ENCODE measurements around the gene BLVRA. TPM values are rescaled to one million over a fixed set of nuclear protein-coding genes. Genes with fewer than 3 reads are reported as not detected.
"Not testable (repeated sequence)": the region's sequence is repeated elsewhere in the genome, so short reads cannot be mapped to it uniquely, and the experiment has no call there.

Gene BLVRA
- total RNA-seq, 4 donors from 2014 or later = 20.4 to 93.0 (median 56.5) TPM

GRCh38 chr7:43815373-43815772 is 56.9 kb downstream of the BLVRA start:
- Histone ChIP-seq H3K4me1 (no peaks in the 10 kb centered on the region), H3K9me3 (no peaks in the 10 kb centered on the region), H3K4me3 (no peak overlapping the region), H3K36me3 (no peaks in the 10 kb centered on the region), H3K27me3 (no peaks in the 10 kb centered on the region), H3K27ac (no peak overlapping the region)
- no peak for DNase-seq
- TF ChIP-seq CTCF (IDR thresholded peaks at IDR 0.05) (no peak), POLR2A (IDR thresholded peaks at IDR 0.05) (no peak)
- intact Hi-C loops (cut with DNase I; ENCODE audit: low total_unique reads) = no loop called here

- H3K9me3 ChIP-seq; H3K27me3 ChIP-seq; H3K27ac ChIP-seq; H3K4me3 ChIP-seq; H3K4me1 ChIP-seq; DNase-seq; intact Hi-C loops (cut with DNase I; ENCODE audit: low total_unique reads); H3K36me3 ChIP-seq: not testable (repeated sequence)
These were observed 57.7 kb downstream of the BLVRA start for GRCh38 chr7:43816046-43816797.

- intact Hi-C loops (cut with DNase I; ENCODE audit: low total_unique reads); H3K4me1 ChIP-seq; H3K27me3 ChIP-seq; H3K36me3 ChIP-seq; DNase-seq; H3K4me3 ChIP-seq; H3K9me3 ChIP-seq; H3K27ac ChIP-seq: not testable (repeated sequence)
These were observed 64.9 kb downstream of the BLVRA start for GRCh38 chr7:43823425-43823824.

GRCh38 chr7:43823941-43824340 is 65.5 kb downstream of the BLVRA start:
- H3K9me3 ChIP-seq = no peaks in the 10 kb centered on the region
- H3K27ac ChIP-seq = no peak overlapping the region
- H3K36me3 ChIP-seq = no peaks in the 10 kb centered on the region
- H3K27me3 ChIP-seq = no peaks in the 10 kb centered on the region
- no peak overlapping the region for H3K4me3 ChIP-seq
- intact Hi-C loops (cut with DNase I; ENCODE audit: low total_unique reads) = no loop called here
- DNase-seq = no peak
- TF ChIP-seq CTCF (IDR thresholded peaks at IDR 0.05) = no peak
- TF ChIP-seq POLR2A (IDR thresholded peaks at IDR 0.05) = no peak
- H3K4me1 ChIP-seq = no peaks in the 10 kb centered on the region

GRCh38 chr7:43824513-43824912 is 66.0 kb downstream of the BLVRA start:
- H3K36me3 ChIP-seq; intact Hi-C loops (cut with DNase I; ENCODE audit: low total_unique reads); H3K4me1 ChIP-seq; H3K9me3 ChIP-seq; H3K4me3 ChIP-seq; H3K27me3 ChIP-seq; H3K27ac ChIP-seq; DNase-seq: not testable (repeated sequence)

- Histone ChIP-seq H3K4me3 (no peak overlapping the region), H3K4me1 (no peaks in the 10 kb centered on the region), H3K36me3 (no peaks in the 10 kb centered on the region), H3K27ac (no peak overlapping the region), H3K9me3 (no peaks in the 10 kb centered on the region), H3K27me3 (no peaks in the 10 kb centered on the region)
- no peak for DNase-seq
- intact Hi-C loops (cut with DNase I; ENCODE audit: low total_unique reads) = no loop called here
- TF ChIP-seq POLR2A (IDR thresholded peaks at IDR 0.05) = no peak
- TF ChIP-seq CTCF (IDR thresholded peaks at IDR 0.05) = no peak
These were observed 66.5 kb downstream of the BLVRA start for GRCh38 chr7:43824963-43825362.

GRCh38 chr7:43825391-43825808 is 66.9 kb downstream of the BLVRA start:
- Histone ChIP-seq H3K27ac (no peak overlapping the region), H3K4me1 (no peaks in the 10 kb centered on the region), H3K4me3 (no peak overlapping the region), H3K36me3 (no peaks in the 10 kb centered on the region), H3K27me3 (no peaks in the 10 kb centered on the region), H3K9me3 (no peaks in the 10 kb centered on the region)
- intact Hi-C loops (cut with DNase I; ENCODE audit: low total_unique reads) = no loop called here
- no peak for DNase-seq
- TF ChIP-seq POLR2A (IDR thresholded peaks at IDR 0.05) = no peak
- no peak for TF ChIP-seq CTCF (IDR thresholded peaks at IDR 0.05)

GRCh38 chr7:43830917-43831316 is 72.4 kb downstream of the BLVRA start:
- not testable (repeated sequence) for H3K36me3 ChIP-seq, DNase-seq, H3K27me3 ChIP-seq, H3K4me1 ChIP-seq, H3K9me3 ChIP-seq, H3K4me3 ChIP-seq, H3K27ac ChIP-seq
- intact Hi-C loops (cut with DNase I; ENCODE audit: low total_unique reads) = loop anchor here (10.0 kb wide), 1 partner anchor 246 kb away; the partner anchor contains the start of gene STK17A

Data from uterus (tissue), 4 donors.